GM15510 (cell line): Measurements from ENCODE around the gene MVP.

Source experiments
- POLR2A ChIP-seq: IDR thresholded peaks from 3 replicates; pipeline ENCODE4 v1.6.1; 2011; ENCODE audit warnings: borderline replicate concordance; ENCODE audit not compliant: insufficient read length; ENCODE audit errors: extremely low read depth

The MVP gene

DNA sequence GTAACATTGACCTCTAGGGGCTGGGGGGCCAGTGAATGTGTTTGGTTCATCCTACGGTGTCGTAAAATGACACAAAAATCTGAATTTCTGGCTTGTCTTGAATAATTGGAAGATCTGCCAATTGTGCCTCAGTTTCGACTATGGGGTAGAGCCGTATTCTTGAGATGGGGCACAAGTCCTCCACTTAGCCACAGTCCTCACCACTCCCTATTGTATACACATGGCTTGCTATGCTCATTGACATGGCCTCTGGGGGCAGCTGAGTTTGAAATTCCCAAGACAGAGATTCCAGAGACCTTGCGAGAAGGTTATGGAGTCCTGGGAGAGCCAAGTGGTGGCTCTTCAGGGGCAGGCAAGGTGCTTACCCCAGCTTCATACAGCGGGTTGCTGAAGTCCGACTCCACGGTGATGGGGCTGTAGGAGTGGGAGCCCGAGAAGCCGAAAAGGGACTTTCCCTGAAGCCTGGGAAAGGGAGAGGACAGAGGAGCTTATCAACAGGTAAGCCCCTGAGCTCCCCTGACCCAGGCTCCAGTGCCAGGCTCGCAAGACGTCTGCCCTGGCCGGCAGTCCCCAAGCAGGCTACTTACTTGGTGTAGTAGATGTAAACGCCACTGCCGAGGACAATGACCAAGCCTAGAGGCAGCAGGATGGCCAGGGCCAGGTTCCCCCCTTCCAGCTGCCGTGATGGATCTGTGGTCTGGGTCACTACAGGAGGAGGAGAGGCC, 51.7 kb downstream of the MVP start:
- no peak for TF ChIP-seq POLR2A

GRCh38 chr16:29873319-29873718, 53.1 kb downstream of the MVP start:
- TF ChIP-seq POLR2A = no peak

GRCh38 chr16:29875206-29875605, 54.9 kb downstream of the MVP start:
- no peak for TF ChIP-seq POLR2A

- TF ChIP-seq POLR2A = no peak
Observed at GRCh38 chr16:29876217-29876593, 55.9 kb downstream of the MVP start.

DNA sequence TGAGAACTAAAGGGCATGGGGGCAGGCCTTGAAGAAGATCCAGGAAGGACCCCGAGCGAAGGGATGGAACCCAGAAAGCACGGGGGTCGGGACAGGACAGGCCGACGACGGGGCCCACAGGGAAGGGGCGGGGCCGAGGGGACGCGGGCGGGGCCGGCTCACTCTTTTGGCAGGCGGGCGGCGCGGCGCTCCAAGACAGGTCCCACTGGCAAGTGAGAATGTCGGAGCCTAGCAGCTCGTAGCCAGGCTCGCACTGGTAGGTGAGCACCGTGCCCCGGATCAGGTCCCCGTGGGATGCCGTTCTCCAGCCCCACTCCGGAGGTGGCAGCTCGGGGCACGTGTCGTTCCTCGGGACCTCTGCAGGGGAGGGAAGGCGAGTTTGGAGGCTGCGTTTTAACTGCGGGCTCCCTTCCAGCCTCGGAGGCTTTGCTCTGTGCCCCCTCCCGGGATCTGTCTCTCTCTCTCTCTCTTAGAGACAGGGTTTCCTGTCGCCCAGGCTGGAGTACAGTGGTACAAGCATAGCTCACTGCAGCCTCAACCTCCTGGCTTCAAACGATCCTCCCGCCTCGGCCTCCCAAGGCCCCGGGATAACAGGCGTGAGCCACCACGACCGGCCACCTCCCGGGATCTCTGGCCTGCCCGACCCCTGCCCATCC, 56.5 kb downstream of the MVP start:
- TF ChIP-seq POLR2A = no peak

GRCh38 chr16:29877266-29877961, 57.2 kb downstream of the MVP start:
- no peak for TF ChIP-seq POLR2A

- no peak for TF ChIP-seq POLR2A
Observed at GRCh38 chr16:29878172-29878571, 57.9 kb downstream of the MVP start.

- no peak for TF ChIP-seq POLR2A
Observed at GRCh38 chr16:29881050-29881449, 60.8 kb downstream of the MVP start.

DNA sequence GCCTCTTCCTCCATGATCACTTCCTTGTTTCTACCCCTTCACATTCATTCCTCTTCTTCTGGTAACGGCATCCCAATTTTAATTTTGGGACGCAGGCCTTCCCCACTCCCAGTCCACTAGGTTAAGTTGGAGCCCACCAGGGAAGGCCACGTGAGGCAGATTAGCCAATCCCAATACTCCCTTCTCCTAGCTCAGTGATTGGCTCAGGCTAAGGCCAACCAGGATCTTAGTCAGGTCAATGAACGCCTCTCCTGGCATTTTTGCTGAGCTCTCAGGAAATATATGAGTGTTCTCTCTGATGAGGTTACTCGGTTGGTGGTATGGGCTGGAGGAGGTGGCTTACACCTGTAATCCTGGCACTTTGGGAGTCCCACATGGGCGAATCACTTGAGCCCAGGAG, 63.7 kb downstream of the MVP start:
- no peak for TF ChIP-seq POLR2A

DNA sequence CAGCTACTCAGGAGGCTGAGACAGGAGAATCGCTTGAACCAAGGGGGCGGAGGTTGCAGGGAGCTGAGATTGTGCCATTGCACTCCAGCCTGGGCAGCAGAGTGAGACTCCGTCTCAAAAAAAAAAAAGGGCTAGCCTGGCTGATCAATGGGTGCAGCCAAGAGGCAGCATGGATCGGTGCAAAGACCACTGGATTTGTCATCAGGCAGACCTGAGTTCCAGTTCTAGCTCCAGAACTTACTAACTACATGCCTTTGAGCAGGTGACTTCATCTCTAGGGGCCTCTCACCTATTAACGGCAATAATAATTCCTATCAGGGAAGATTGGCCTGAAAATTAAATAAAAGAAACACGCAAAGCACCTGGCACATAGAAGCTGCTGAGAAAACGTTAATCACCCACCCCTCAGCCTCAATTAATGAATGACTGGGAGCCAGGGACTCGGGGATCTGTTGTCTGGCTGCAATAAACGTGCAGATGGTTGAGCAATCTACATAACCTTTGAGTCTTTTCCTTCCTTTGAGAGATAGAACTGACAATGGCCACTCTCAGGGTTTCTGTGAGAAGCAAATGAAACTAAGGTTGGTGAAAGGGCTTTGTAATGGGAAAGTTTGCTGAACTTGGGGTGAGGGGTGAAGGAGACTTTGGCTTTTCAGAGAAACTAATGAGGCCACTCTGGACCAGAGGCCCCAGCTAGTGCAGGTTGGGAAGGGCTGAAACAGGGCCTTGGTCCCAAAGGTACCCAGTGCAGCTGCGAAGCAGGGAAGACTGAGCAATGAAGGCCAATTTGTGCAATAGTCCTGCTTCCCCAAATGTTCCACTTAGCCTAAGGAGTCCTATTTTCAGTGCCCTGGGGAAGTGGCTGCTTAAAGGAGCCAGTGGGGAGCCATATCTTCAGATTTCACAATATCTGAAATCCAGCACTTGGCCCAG, 71.5 kb downstream of the MVP start:
- no peak for TF ChIP-seq POLR2A

GRCh38 chr16:29892458-29892813, 72.2 kb downstream of the MVP start:
- no peak for TF ChIP-seq POLR2A

GRCh38 chr16:29893553-29893952, 73.3 kb downstream of the MVP start:
- no peak for TF ChIP-seq POLR2A

GRCh38 chr16:29894352-29894751, 74.1 kb downstream of the MVP start:
- no peak for TF ChIP-seq POLR2A

- no peak for TF ChIP-seq POLR2A
Observed at GRCh38 chr16:29896841-29897240, 76.6 kb downstream of the MVP start.

- no peak for TF ChIP-seq POLR2A
Observed at GRCh38 chr16:29897333-29897732, 77.1 kb downstream of the MVP start.
